ENCODE data around the gene ALCAM.

- TF ChIP-seq CTCF (IDR thresholded peaks at IDR 0.05) (no peak), EZH2phosphoT487 (IDR thresholded peaks at IDR 0.05) (no peak), EZH2 (IDR thresholded peaks at IDR 0.05) (no peak)
These were observed 35.6 kb downstream of the ALCAM start for GRCh38 chr3:105402287-105402801.
